Fibroblast of villous mesenchyme (primary cell): ENCODE data around the gene FAM187B. TPM values are rescaled to one million over a fixed set of nuclear protein-coding genes. Genes with fewer than 3 reads are reported as not detected.

Source experiments
- DNase-seq: peaks from one replicate; pipeline ENCODE4 v3.0.0-alpha.2; 2010; ENCODE audit warnings: low read depth
- H3K4me3 ChIP-seq: 2 replicates; pipeline ENCODE4 v1.5.1; 2011; ENCODE audit warnings: low read depth, mild to moderate bottlenecking, low read length
- CTCF ChIP-seq: IDR thresholded peaks from 2 replicates; pipeline ENCODE4 v1.5.1; 2012; ENCODE audit warnings: low read depth, mild to moderate bottlenecking, low read length; ENCODE audit not compliant: insufficient read depth
- total RNA-seq: library from RNA; depleted of rRNA; stranded (reverse); fragments of >200 nt; gene quantifications from 2 replicates; pipeline ENCODE4 v1.2.3, GENCODE V29; 2012

Gene FAM187B
- total RNA-seq, 1 donor, result not detected

- no peak for DNase-seq
- H3K4me3 ChIP-seq, result peak overlapping the region; percentile 71
- no peak for TF ChIP-seq CTCF
These were observed 38.2 kb upstream of the FAM187B start for GRCh38 chr19:35266520-35267352.

- DNase-seq, result no peak
- no peak overlapping the region for H3K4me3 ChIP-seq
- no peak for TF ChIP-seq CTCF
These were observed 37.5 kb upstream of the FAM187B start for GRCh38 chr19:35265900-35266519.

- DNase-seq, result no peak
- H3K4me3 ChIP-seq, result no peak overlapping the region
- no peak for TF ChIP-seq CTCF
These were observed 36.8 kb upstream of the FAM187B start for GRCh38 chr19:35265126-35265899.

- no peak for TF ChIP-seq CTCF
- DNase-seq, result no peak
- H3K4me3 ChIP-seq, result no peak overlapping the region
These were observed 36.0 kb upstream of the FAM187B start for GRCh38 chr19:35264268-35265125.

GRCh38 chr19:35262101-35262761 lies 33.7 kb upstream of the FAM187B start:
- no peak for DNase-seq
- no peak overlapping the region for H3K4me3 ChIP-seq
- TF ChIP-seq CTCF, result no peak
